HG03565 (cell line): ENCODE results near the gene MIB1.
"Not testable (repeated sequence)": the region's sequence is repeated elsewhere in the genome, so short reads cannot be mapped to it uniquely, and the experiment has no call there.

Experiments used
- ATAC-seq: cut with Tn5 transposase; IDR thresholded peaks from one replicate; pipeline ENCODE4 v1.9.1; 2021; ENCODE audit warnings: mild to moderate bottlenecking, moderate library complexity; ENCODE audit not compliant: unreplicated experiment

MIB1 gene

GRCh38 chr18:21740538-21741311 is at the start of gene MIB1:
MIB1 (plus strand) TSS chr18:21740792; CDS start chr18:21741584, 792 bp downstream.
- ATAC-seq = peak; percentile 90

- no peak for ATAC-seq
These were observed 47.3 kb upstream of the MIB1 start for GRCh38 chr18:21693322-21693721.

- no peak for ATAC-seq
These were observed 40.0 kb upstream of the MIB1 start for GRCh38 chr18:21700528-21701075.

- no peak for ATAC-seq
These were observed 39.0 kb upstream of the MIB1 start for GRCh38 chr18:21701621-21702020.

GRCh38 chr18:21702602-21703001 is 38.0 kb upstream of the MIB1 start:
- ATAC-seq = no peak

GRCh38 chr18:21703241-21703820 is 37.3 kb upstream of the MIB1 start:
- ATAC-seq = no peak

- peak; percentile 91 for ATAC-seq
These were observed 35.8 kb upstream of the MIB1 start, which contains the start of gene ABHD3 for GRCh38 chr18:21704603-21705364. ABHD3 (minus strand) TSS chr18:21704774; CDS start chr18:21704665, 109 bp downstream.

GRCh38 chr18:21706386-21706865 is 34.2 kb upstream of the MIB1 start:
- ATAC-seq = no peak

- ATAC-seq = not testable (repeated sequence)
These were observed 33.5 kb upstream of the MIB1 start for GRCh38 chr18:21707130-21707529.

GRCh38 chr18:21714474-21714873 is 26.1 kb upstream of the MIB1 start:
- no peak for ATAC-seq

- ATAC-seq = no peak
These were observed 17.9 kb upstream of the MIB1 start for GRCh38 chr18:21722687-21723086.

GRCh38 chr18:21725201-21725600 is 15.4 kb upstream of the MIB1 start:
- no peak for ATAC-seq

- no peak for ATAC-seq
These were observed 12.9 kb upstream of the MIB1 start for GRCh38 chr18:21727702-21728101.

GRCh38 chr18:21733011-21733410 is 7.6 kb upstream of the MIB1 start:
- ATAC-seq = no peak

GRCh38 chr18:21735452-21736015 is 5.1 kb upstream of the MIB1 start:
- ATAC-seq = no peak

- not testable (repeated sequence) for ATAC-seq
These were observed 3.7 kb upstream of the MIB1 start for GRCh38 chr18:21736926-21737325.

- peak; percentile 9 for ATAC-seq
These were observed 721 bp upstream of the MIB1 start for GRCh38 chr18:21739604-21740537.

- ATAC-seq = no peak
These were observed 645 bp downstream of the MIB1 start for GRCh38 chr18:21741312-21741561.

GRCh38 chr18:21741562-21742314 is 1.1 kb downstream of the MIB1 start:
- peak; percentile 12 for ATAC-seq
